K562 (cell line): ENCODE results near the gene APOC4. TPM values are rescaled to one million over a fixed set of nuclear protein-coding genes. Genes with fewer than 3 reads are reported as not detected.

Source experiments
- CBX8 ChIP-seq: fragments of 200-600 bp; sonication (generic); IDR thresholded peaks from 2 replicates; pipeline ENCODE4 v1.6.1; 2012; ENCODE audit warnings: borderline replicate concordance, mixed run types, low read depth, mild to moderate bottlenecking, moderate library complexity, mixed read lengths, low read length, control low read depth, inconsistent platforms; ENCODE audit not compliant: poor library complexity, severe bottlenecking; ENCODE audit errors: extremely low read depth
- CHD2 ChIP-seq: IDR thresholded peaks from 2 replicates; pipeline ENCODE4 v1.6.1; 2011; ENCODE audit warnings: low read depth, low read length
- DMBX1 ChIP-seq: fragments of 250-450 bp; sonication (Bioruptor Pico); IDR thresholded peaks from 2 replicates; pipeline ENCODE4 v1.8.0; 2022; ENCODE audit warnings: inconsistent platforms, mild to moderate bottlenecking, moderate library complexity, borderline replicate concordance
- ELF4 ChIP-seq: fragments of 450-650 bp; formaldehyde crosslinking; IDR thresholded peaks from 2 replicates; pipeline ENCODE4 v1.4.0; 2022; ENCODE audit warnings: missing genetic modification characterization
- FIP1L1 ChIP-seq: fragments of 200-400 bp; formaldehyde crosslinking; IDR thresholded peaks from 2 replicates; pipeline ENCODE4 v1.6.1; 2018; ENCODE audit warnings: mild to moderate bottlenecking, low read depth, low read length; ENCODE audit not compliant: poor library complexity, severe bottlenecking
- GABPA ChIP-seq: fragments of 200-800 bp; sonication (Bioruptor generic); conservative IDR thresholded peaks from 2 replicates; pipeline ENCODE4 v1.6.1; 2016; ENCODE audit warnings: low read depth, missing genetic modification characterization, missing compliant biosample characterization
- GABPB2 ChIP-seq: fragments of 250-450 bp; sonication (Bioruptor Pico); conservative IDR thresholded peaks from 2 replicates; pipeline ENCODE4 v1.5.1; 2021; ENCODE audit warnings: mild to moderate bottlenecking
- POLR2G ChIP-seq: fragments of 200-400 bp; formaldehyde crosslinking; IDR thresholded peaks from 2 replicates; pipeline ENCODE4 v1.6.1; 2017; ENCODE audit warnings: low read depth, mild to moderate bottlenecking, antibody characterized with exemption, low read length, moderate library complexity
- SRSF3 ChIP-seq: fragments of 200-400 bp; formaldehyde crosslinking; IDR thresholded peaks from 2 replicates; pipeline ENCODE4 v1.6.1; 2016; ENCODE audit warnings: mild to moderate bottlenecking, low read length, moderate library complexity; ENCODE audit not compliant: insufficient read depth
- U2AF2 ChIP-seq: fragments of 200-400 bp; formaldehyde crosslinking; optimal IDR thresholded peaks from 2 replicates; pipeline ENCODE3; 2017; ENCODE audit warnings: low read depth, mild to moderate bottlenecking, low read length
- XRCC3 ChIP-seq: fragments of 450-650 bp; IDR thresholded peaks from 2 replicates; pipeline ENCODE4 v1.6.1; 2017; ENCODE audit warnings: mild to moderate bottlenecking, moderate library complexity
- ZNF12 ChIP-seq: sonication (generic); formaldehyde crosslinking; IDR thresholded peaks from 2 replicates; pipeline ENCODE4 v1.4.0; 2020; ENCODE audit warnings: mild to moderate bottlenecking, missing genetic modification reagents
- ZNF224 ChIP-seq: sonication (generic); formaldehyde crosslinking; IDR thresholded peaks from 2 replicates; pipeline ENCODE4 v1.8.0; 2022; ENCODE audit warnings: mild to moderate bottlenecking, missing genetic modification reagents
- ZNF408 ChIP-seq: fragments of 250-450 bp; sonication (Bioruptor Pico); IDR thresholded peaks from 2 replicates; pipeline ENCODE4 v1.4.0; 2020; ENCODE audit warnings: low read depth, mild to moderate bottlenecking, moderate library complexity
- ZNF445 ChIP-seq: fragments of 250-450 bp; sonication (Bioruptor Pico); IDR thresholded peaks from 2 replicates; pipeline ENCODE4 v1.4.0; 2020; ENCODE audit warnings: low read depth, mild to moderate bottlenecking, moderate library complexity
- ZNF507 ChIP-seq: conservative IDR thresholded peaks from 2 replicates; pipeline ENCODE4 v1.6.1; 2017; ENCODE audit warnings: missing genetic modification characterization, missing compliant biosample characterization
- polyA plus RNA-seq, 8 experiments: library from polyadenylated mRNA; depleted of rRNA in 4 of 8; stranded (reverse) in 5 of 8; unstranded in 3 of 8; fragments of >200 nt; fragmentation: Nextera tagmentation in 2 of 8; fragmentation: Illumina TruSeq in 1 of 8; extraction: Ambion mirVana in 2 of 8; extraction: Trizol in 1 of 8; gene quantifications; 2 replicates each; pipeline versions ENCODE4 v1.2.1 to v1.2.3, GENCODE V29; 2011 to 2014; ENCODE audit warnings: inconsistent platforms in 1 of 8, missing spikeins in 1 of 8
- total RNA-seq, 7 experiments: library from RNA; depleted of rRNA in 6 of 7; stranded (reverse); fragments of >200 nt in 6 of 7; fragmentation: Illumina TruSeq in 2 of 7; extraction: Trizol in 2 of 7; gene quantifications; 2 replicates each; pipeline versions ENCODE4 v1.2.1 to v1.2.3, GENCODE V29; 2011 to 2021; ENCODE audit warnings: low replicate concordance in 1 of 7
- TF ChIP-seq, protein P1 (sequence below): sonication (generic); formaldehyde crosslinking; IDR thresholded peaks from 2 replicates; pipeline ENCODE4 v1.8.1; 2023; ENCODE audit warnings: mild to moderate bottlenecking, missing genetic modification reagents
- TF ChIP-seq, protein P2 (sequence below): fragments of 450-650 bp; formaldehyde crosslinking; IDR thresholded peaks from 2 replicates; pipeline ENCODE4 v1.4.0; 2022; ENCODE audit warnings: mild to moderate bottlenecking, moderate library complexity
- TF ChIP-seq, protein P3 (sequence below): fragments of 250-450 bp; sonication (Bioruptor Pico); IDR thresholded peaks from 2 replicates; pipeline ENCODE4 v1.5.0; 2021; ENCODE audit warnings: mild to moderate bottlenecking, moderate library complexity
- TF ChIP-seq, protein P4 (sequence below): sonication (generic); IDR thresholded peaks from 2 replicates; pipeline ENCODE4 v1.6.1; 2016

Gene APOC4
- total and polyA plus RNA-seq, 9 of the 15 experiments (the other 6 are each of a cell fraction or from before 2014, with no cell fraction given), result 0.46 TPM; not detected in 8

DNA sequence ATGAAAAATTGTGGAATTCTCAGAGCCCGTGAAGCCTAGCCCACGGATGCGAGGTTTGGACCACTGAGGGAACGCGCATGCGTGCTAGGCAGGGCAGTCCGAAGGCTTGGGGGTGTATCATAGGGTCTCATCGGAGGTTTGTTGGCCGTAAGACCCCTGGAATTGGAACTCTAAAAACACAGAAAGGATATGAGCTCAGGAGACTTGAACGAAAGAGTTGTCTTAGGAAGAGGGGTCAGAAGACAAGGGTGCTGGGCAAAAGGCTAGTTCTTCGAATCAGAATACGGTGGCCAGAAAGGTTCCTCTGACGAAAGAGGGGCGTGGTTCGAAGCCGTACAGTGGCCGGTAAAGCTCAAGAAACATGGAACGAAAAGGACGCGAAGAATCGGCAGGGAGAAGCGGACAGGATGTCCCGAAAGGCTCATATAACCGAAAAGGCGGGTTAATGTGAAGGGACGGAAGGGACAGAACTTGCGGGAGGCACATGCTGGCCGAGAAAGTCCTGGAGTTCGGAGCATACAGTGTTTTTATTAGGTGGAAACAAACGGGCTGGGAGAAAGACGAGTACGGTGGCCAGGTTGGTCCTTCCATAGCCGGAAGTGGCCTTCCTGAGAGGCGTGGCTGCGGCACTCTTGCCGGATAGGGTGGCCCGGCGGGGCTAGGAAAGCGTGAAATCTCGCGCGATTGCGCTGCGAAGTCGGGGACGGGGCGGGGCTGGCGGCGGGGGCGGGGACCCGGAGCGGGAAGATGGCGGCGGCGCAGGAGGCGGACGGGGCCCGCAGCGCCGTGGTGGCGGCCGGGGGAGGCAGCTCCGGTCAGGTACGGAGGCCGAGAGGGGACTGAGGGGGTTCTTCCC lies 12.8 kb downstream of the APOC4 start, which contains the start of gene CLPTM1 (continued):
- TF ChIP-seq, protein P1, sequence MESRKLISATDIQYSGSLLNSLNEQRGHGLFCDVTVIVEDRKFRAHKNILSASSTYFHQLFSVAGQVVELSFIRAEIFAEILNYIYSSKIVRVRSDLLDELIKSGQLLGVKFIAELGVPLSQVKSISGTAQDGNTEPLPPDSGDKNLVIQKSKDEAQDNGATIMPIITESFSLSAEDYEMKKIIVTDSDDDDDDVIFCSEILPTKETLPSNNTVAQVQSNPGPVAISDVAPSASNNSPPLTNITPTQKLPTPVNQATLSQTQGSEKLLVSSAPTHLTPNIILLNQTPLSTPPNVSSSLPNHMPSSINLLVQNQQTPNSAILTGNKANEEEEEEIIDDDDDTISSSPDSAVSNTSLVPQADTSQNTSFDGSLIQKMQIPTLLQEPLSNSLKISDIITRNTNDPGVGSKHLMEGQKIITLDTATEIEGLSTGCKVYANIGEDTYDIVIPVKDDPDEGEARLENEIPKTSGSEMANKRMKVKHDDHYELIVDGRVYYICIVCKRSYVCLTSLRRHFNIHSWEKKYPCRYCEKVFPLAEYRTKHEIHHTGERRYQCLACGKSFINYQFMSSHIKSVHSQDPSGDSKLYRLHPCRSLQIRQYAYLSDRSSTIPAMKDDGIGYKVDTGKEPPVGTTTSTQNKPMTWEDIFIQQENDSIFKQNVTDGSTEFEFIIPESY (CRISPR knock-in tag), result peak; percentile 22; the same call in 1 of the 2 replicates
- TF ChIP-seq ZNF224 (CRISPR knock-in tag) (no peak), CBX8 (no peak), ZNF445 (CRISPR knock-in tag) (no peak), XRCC3 (no peak), SRSF3 (no peak), ZNF507 (no peak), DMBX1 (CRISPR knock-in tag) (no peak), CHD2 (peak; percentile 97), GABPB2 (CRISPR knock-in tag) (no peak), U2AF2 (no peak), GABPA (tag) (peak; percentile 94), FIP1L1 (no peak), POLR2G (peak; percentile 87), ZNF12 (peak; percentile 26; the same call in 1 of the 2 replicates), ELF4 (CRISPR knock-in tag) (peak; percentile 76; the same call in 1 of the 2 replicates), ZNF408 (CRISPR knock-in tag) (no peak)
- TF ChIP-seq, protein P2, sequence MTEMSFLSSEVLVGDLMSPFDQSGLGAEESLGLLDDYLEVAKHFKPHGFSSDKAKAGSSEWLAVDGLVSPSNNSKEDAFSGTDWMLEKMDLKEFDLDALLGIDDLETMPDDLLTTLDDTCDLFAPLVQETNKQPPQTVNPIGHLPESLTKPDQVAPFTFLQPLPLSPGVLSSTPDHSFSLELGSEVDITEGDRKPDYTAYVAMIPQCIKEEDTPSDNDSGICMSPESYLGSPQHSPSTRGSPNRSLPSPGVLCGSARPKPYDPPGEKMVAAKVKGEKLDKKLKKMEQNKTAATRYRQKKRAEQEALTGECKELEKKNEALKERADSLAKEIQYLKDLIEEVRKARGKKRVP (CRISPR knock-in tag), result no peak
- TF ChIP-seq, protein P3, sequence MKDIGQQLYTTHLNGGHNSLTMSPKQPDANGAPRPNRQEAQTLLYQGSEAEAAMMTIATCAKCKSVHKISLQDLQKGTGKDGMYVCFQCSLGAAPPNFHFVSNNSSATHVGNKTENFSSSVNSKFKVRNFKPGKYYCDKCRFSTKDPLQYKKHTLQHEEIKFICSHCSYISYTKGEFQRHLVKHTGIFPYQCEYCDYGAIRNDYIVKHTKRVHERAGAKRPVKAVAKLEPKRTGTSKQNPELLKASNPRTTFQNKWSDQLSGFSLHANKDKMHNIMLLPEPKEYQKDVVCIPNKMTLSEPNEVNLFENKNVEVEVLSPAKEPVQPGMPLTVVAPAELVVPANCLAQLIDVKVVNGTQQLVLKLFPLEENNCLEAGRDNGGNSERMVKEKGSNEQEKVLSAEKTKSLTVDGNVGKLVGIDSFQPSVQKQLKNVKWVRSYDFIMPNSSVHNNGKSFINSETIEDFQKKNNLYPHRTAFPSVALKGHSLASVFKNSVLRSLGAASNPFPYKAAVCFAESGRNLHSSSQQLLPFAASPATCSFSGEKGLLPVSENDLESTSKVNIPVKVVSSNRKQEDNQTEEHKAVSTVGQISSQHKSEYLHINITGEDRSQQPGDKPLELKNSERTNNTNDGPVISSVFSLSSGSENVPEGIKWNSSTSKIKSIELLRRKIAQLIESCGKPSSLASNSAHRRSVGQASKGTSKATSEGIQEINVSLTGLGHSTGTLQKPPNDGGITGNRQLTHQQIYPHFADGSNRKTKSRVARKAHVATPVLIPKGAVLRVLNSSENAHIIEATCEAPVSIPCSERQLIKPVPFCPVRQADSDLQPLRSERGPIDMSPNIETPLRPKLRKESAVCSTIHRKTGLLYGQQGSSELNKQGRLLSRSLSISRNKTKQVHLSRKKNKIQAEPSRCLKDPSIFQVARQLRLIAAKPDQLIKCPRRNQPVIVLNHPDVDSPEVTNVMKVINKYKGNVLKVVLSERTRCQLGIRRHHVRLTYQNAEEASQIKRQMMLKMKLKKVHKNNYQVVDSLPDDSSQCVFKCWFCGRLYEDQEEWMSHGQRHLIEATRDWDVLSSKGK (CRISPR knock-in tag), result no peak
- TF ChIP-seq, protein P4, sequence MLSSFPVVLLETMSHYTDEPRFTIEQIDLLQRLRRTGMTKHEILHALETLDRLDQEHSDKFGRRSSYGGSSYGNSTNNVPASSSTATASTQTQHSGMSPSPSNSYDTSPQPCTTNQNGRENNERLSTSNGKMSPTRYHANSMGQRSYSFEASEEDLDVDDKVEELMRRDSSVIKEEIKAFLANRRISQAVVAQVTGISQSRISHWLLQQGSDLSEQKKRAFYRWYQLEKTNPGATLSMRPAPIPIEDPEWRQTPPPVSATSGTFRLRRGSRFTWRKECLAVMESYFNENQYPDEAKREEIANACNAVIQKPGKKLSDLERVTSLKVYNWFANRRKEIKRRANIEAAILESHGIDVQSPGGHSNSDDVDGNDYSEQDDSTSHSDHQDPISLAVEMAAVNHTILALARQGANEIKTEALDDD, result no peak
